ENCODE measurements around the gene IGFBP4.

DNA sequence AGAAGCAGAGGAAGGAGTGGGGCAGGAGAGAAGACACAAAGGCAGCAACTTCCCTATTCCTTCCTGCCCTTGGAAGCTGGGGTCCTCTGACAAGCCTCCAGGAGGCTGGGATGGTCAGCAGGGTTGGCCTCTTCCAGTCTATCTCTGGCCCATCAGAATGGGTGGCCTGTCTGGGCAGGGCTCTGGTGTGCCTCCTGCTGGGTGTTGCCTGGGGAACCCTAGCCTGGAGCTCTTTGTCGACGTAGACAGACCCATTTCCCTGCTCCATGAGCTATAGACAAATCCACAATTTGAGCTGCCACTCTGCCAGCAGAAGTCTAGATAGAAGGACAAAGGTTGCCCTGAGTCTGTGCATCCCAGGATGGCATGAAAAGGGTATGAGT is 11.4 kb downstream of the IGFBP4 start:
- TF ChIP-seq, protein P1, sequence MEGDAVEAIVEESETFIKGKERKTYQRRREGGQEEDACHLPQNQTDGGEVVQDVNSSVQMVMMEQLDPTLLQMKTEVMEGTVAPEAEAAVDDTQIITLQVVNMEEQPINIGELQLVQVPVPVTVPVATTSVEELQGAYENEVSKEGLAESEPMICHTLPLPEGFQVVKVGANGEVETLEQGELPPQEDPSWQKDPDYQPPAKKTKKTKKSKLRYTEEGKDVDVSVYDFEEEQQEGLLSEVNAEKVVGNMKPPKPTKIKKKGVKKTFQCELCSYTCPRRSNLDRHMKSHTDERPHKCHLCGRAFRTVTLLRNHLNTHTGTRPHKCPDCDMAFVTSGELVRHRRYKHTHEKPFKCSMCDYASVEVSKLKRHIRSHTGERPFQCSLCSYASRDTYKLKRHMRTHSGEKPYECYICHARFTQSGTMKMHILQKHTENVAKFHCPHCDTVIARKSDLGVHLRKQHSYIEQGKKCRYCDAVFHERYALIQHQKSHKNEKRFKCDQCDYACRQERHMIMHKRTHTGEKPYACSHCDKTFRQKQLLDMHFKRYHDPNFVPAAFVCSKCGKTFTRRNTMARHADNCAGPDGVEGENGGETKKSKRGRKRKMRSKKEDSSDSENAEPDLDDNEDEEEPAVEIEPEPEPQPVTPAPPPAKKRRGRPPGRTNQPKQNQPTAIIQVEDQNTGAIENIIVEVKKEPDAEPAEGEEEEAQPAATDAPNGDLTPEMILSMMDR (IDR thresholded peaks at IDR 0.05) = no peak
- TF ChIP-seq POLR2A (IDR thresholded peaks at IDR 0.05) (no peak), POLR2AphosphoS5 (IDR thresholded peaks at IDR 0.05) (no peak), EP300 (IDR thresholded peaks at IDR 0.05) (no peak)

Measured in sigmoid colon (tissue), 4 donors.